ENCODE measurements around the gene GAS7.
A peak's percentile ranks its signal among the peaks of the same experiment; 100 is the strongest.

Gene GAS7

DNA sequence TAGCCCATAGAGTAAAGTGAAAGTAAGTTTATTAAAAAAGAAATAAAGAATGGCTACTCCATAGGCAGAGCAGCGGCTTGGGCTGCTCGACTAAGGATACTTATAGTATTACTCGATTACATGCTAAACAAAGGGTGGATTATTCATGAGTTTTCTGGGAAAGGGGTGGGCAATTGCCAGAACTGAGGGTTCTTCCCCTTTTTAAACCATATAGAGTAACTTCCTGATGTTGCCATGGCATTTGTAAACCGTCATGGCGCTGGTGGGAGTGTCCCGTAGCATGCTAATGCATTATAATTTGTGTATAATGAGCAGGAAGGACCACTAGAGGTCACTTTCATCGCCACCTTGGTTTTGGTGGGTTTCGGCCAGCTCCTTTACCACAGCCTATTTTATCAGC lies 13.3 kb upstream of the GAS7 start:
- Mint-ChIP-seq H3K36me3 (no peaks in the 10 kb centered on the region), H3K27ac (no peak overlapping the region), H3K4me3 (no peak overlapping the region), H3K27me3 (no peaks in the 10 kb centered on the region), H3K4me1 (no peaks in the 10 kb centered on the region), H3K9me3 (no peaks in the 10 kb centered on the region)
- ATAC-seq: no peak

DNA sequence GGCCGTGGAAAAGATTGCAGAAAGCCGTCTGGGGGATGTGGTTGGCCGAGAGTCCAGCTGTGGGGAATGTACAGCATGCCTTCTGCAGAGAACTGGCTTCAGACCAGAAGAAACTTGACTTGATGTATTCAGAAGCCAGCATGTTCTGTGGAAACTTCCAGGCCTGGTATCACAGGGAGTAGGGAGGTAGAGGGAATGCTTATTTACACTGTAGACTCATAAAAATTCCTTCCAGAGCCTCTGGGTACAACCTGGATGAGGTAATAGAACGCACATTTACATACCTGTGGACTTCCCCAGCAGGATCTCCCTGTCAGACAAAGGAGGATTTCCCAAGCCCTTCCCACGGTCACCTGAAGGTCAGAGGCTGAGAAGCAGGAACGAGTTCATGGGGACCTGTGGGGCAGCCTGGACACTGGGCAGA lies 11.8 kb upstream of the GAS7 start:
- H3K36me3 Mint-ChIP-seq: no peaks in the 10 kb centered on the region
- ATAC-seq: no peak
- H3K27me3 Mint-ChIP-seq: no peaks in the 10 kb centered on the region
- H3K4me3 Mint-ChIP-seq: no peak overlapping the region
- peaks cover 4% of the 10 kb centered on the region for H3K9me3 Mint-ChIP-seq
- no peaks in the 10 kb centered on the region for H3K4me1 Mint-ChIP-seq
- no peak overlapping the region for H3K27ac Mint-ChIP-seq

DNA sequence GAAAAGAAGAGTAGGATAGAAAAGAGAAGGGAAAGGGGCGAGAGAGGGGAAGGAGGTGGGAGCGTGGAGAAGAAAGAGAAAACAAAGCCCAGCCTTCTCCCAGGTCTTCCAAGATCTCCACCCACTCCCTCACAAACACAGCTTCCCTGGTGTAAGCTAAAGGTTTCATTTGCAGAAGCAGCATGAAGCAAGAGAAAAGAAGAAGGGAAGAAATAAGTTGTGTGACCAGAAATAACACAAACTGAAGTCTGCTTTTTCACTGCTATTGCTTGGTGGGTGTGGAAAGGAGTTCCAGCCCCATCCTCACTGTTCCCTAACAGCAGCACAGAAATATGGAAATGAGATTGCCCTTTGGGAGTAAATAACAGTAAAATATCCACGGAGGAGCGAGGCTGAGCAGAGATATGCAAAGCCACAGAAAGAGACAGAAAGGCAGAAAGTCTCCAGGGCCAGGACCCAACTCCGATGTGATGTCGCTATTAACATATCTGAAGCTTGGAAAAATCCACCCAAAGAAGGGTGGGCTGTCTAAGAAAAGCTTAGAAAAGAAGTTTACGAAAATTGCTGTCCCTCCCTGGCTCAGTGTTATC lies 10.3 kb upstream of the GAS7 start:
- H3K36me3 Mint-ChIP-seq: no peaks in the 10 kb centered on the region
- peaks cover 7% of the 10 kb centered on the region for H3K9me3 Mint-ChIP-seq
- ATAC-seq: no peak
- H3K27ac Mint-ChIP-seq: no peak overlapping the region
- no peak overlapping the region for H3K4me3 Mint-ChIP-seq
- no peaks in the 10 kb centered on the region for H3K4me1 Mint-ChIP-seq
- H3K27me3 Mint-ChIP-seq: no peaks in the 10 kb centered on the region

DNA sequence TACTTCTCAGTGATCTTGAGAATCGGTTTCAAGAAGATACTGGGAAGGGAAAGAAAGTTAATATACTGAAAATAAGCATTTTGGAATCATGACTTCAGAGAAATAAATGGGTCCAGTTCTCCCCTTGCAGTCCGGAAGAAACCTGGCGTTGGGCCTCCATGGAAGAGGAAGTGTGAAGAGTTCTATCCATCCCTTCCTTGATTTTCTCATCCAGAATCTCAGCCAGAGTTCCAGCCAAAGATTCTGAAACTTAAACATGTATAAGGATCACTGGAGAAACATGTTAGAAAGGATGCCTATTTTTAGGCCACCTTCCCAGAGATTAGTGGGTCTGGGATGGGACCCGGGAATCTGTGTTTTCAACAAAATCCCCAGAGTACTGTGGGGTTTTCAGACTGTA lies 8.7 kb upstream of the GAS7 start:
- H3K4me3 Mint-ChIP-seq: no peak overlapping the region
- H3K9me3 Mint-ChIP-seq: peaks cover 12% of the 10 kb centered on the region
- H3K27ac Mint-ChIP-seq: no peak overlapping the region

DNA sequence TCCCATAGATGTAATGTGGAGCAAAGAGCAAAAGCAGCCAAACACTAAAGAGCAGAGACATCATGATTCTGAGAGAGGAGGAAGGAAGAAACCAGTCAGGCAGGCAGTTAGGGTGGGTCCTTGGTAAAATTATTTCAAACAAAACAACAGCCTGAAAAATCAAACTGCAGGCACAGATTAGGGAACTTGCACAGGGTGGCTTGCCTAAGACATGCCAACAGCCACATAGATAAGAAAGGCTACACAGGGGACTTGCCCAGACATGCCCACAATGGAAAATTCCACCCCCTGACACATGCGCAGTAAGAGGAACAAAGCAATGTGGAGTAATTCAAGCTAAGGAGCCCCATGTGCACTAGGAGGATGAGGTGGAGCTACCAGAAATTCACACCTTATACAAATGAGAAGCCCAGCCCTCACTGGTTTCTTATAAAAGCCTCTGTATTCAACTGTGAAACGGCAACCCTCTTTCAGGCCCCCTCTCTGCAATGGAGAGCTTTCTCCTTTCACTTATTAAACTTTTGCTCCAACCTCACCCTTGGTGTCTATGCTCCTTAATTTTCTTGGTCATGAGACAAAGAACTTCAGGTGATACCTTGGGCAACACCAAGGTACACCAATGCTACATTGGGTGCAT lies 7.3 kb upstream of the GAS7 start:
- Mint-ChIP-seq H3K27ac (no peak overlapping the region), H3K36me3 (no peaks in the 10 kb centered on the region), H3K27me3 (peaks cover 7% of the 10 kb centered on the region), H3K4me1 (no peaks in the 10 kb centered on the region), H3K9me3 (peaks cover 12% of the 10 kb centered on the region), H3K4me3 (no peak overlapping the region)
- ATAC-seq: no peak

More for the DNA sequence above, 8.7 kb upstream of the GAS7 start:
- no peaks in the 10 kb centered on the region for H3K4me1 Mint-ChIP-seq
- no peaks in the 10 kb centered on the region for H3K27me3 Mint-ChIP-seq
- no peaks in the 10 kb centered on the region for H3K36me3 Mint-ChIP-seq
- no peak for ATAC-seq

DNA sequence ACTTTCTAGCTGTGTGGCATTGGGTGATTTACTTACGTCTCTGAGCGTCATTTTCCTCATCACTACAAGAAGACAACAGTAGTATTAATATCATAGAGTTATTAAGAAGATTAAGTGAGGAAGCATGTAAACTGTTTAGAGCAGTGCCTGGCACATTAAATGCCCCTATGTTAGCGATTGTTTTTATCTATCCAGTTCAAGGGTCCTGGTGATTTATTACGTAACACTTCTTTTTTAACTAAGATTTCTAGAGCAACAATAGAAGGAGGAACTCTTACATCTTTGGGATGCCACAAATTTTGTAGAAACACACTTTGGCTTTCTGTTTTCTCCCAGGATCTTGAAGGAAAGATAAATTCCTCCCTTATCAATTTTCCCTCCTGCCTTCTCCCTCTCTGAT lies 3.3 kb upstream of the GAS7 start:
- Mint-ChIP-seq H3K27ac (no peak overlapping the region), H3K4me3 (no peak overlapping the region), H3K27me3 (peaks cover 35% of the 10 kb centered on the region), H3K4me1 (peaks cover 6% of the 10 kb centered on the region), H3K9me3 (peaks cover 12% of the 10 kb centered on the region), H3K36me3 (no peaks in the 10 kb centered on the region)
- ATAC-seq: no peak

DNA sequence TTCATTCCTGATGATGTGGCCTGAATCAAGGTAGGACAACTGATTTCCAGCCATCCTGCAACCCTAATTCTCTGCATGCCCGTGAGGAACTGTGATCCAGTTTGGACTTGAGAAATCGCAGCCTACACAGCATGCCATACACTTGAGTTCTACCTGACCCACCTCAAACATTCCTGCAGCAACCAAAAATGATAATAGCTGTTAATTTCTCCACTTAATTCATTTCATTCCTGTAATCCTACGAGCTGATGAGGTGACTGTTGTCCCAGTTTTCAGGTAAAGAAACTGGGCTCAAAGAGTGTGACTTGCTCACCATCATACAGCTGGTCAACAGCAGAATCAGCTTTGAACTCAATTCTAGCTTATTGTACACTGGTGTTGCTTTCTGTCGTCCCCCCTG lies 2.2 kb upstream of the GAS7 start:
- Mint-ChIP-seq H3K4me1 (peaks cover 6% of the 10 kb centered on the region), H3K27me3 (peaks cover 43% of the 10 kb centered on the region), H3K4me3 (no peak overlapping the region), H3K27ac (no peak overlapping the region), H3K9me3 (peaks cover 12% of the 10 kb centered on the region), H3K36me3 (no peaks in the 10 kb centered on the region)
- ATAC-seq: no peak

DNA sequence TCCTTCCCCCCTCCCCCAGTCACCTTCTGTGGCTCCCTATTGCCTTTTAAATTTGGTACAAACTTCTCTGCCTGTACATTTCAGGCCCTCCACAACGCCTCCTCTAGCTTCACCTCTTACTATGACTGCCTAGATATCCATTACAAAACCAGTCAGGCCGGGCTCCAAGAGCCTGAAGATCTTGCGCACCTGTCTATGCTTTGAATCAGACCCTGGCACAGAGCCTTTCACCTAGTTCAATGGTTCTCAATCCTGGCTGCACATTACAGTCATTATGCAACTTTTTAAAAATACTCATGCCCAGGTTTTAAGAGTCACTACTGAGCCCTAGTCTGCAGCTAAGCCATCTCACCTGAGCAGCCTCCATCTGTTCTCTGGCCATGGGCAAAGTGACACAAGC lies 1.6 kb upstream of the GAS7 start:
- Mint-ChIP-seq H3K36me3 (no peaks in the 10 kb centered on the region), H3K9me3 (peaks cover 8% of the 10 kb centered on the region), H3K27me3 (peaks cover 43% of the 10 kb centered on the region), H3K27ac (no peak overlapping the region), H3K4me1 (peaks cover 6% of the 10 kb centered on the region), H3K4me3 (no peak overlapping the region)
- ATAC-seq: no peak

DNA sequence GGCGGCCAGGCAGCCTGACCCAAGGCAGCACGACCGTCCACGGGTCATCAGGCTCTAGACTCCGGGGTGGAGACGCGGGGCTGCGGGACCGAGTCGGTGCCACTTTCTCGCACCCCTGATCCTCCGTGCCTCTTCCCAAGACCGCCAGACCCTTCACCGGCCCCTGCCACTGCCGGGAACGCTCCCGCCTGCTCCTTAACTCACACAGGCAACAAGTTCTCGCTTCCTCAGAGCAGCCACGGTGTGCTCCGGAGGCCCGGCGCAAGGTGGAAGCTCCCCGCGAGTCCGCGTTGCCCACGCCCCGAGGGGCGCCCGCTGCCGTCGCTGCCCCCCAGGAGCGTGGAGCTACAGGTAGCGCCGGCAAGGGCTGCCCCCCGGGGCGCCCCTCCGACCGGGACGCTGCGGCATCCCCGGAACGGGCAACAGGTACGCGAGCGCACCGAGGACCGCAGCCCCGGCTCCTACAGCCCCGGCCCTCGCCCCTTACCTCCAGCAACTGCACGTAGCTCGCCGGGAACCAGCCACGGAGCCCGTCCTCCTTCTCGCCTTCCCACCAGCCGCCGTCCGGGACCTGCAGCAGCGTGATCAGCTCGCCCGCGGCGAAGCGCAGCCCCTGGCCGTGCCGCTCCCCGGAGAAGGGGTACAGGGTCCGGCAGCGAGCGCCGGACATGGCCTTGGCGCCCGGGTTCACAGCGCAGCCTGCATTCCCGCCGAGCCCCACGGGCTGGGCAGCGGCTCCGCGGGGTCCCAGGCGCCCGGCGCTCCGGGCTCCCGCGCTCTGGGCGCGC lies 491 bp downstream of the GAS7 start:
- Mint-ChIP-seq H3K36me3 (peaks cover 8% of the 10 kb centered on the region), H3K9me3 (peaks cover 16% of the 10 kb centered on the region), H3K27me3 (peaks cover 43% of the 10 kb centered on the region), H3K27ac (no peak overlapping the region), H3K4me3 (peak overlapping the region; percentile 38), H3K4me1 (peaks cover 6% of the 10 kb centered on the region)
- no peak for ATAC-seq

DNA sequence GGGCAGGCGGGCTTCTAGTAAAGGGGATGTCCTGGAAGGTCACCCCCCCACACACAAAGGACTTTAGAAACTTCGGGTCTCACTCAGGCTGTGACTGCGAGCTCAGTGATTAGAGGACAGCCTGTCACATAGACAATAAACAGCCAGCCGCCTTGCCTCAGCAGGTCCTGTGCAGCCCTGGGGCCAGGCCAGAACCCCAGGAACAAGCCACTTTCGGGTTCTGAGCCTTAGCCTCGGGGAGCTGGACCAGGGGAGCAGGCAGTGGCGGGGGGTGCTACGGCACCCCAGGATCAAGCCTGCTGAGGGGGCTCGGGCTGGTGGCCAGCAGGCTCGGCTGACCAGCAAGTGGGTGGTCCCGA lies 1.1 kb downstream of the GAS7 start:
- no peak overlapping the region for H3K4me3 Mint-ChIP-seq

DNA sequence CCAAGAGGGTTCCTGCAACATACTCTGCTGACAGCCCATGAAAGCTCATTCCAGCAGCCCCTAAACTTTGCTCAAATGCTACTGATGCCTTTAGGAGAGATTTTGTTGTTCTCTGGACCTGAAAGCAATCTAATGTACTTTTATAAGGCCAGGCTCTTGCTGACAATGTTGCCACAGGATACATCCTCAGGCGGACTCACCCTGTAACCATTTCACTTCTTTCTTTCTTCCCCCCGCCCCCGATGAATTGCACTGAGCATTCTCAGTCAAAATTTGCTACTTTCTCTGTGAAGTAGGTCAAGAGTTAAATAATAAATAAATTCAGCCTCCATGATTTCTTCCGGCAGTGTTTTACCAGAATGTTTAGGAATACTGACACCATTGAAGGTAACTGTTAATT lies 1.5 kb downstream of the GAS7 start:
- no peak overlapping the region for H3K27ac Mint-ChIP-seq
- peaks cover 8% of the 10 kb centered on the region for H3K36me3 Mint-ChIP-seq
- peaks cover 43% of the 10 kb centered on the region for H3K27me3 Mint-ChIP-seq
- ATAC-seq: no peak
- peaks cover 16% of the 10 kb centered on the region for H3K9me3 Mint-ChIP-seq
- H3K4me3 Mint-ChIP-seq: no peak overlapping the region
- peaks cover 6% of the 10 kb centered on the region for H3K4me1 Mint-ChIP-seq

More for the DNA sequence above, 1.1 kb downstream of the GAS7 start:
- no peak for ATAC-seq
- peaks cover 6% of the 10 kb centered on the region for H3K4me1 Mint-ChIP-seq
- peaks cover 8% of the 10 kb centered on the region for H3K36me3 Mint-ChIP-seq
- peaks cover 16% of the 10 kb centered on the region for H3K9me3 Mint-ChIP-seq
- peaks cover 43% of the 10 kb centered on the region for H3K27me3 Mint-ChIP-seq
- H3K27ac Mint-ChIP-seq: no peak overlapping the region

DNA sequence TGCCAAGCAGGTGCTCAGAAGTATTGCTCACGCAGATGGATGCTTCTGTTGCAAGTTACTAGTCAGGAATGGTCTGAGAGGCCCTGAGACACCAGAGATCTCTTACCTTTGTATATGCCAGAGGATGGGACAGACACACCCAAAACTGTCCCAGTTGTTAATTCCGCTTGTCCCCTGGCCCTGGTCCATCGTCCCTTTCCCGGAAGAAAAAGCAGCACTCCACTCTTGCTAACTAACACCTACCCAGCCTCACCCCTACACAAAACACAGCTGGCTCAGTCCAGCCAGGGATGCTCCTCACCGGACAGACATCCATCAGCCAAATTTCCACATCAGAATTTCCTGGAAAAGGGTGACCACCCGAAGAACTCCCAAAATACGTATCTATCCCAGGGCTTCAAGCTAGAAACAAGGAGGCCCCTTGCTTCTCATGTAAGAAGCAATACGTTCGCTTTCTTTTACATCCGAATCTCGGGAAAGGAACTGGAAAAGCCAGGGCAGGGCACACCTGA lies 2.0 kb downstream of the GAS7 start:
- Mint-ChIP-seq H3K36me3 (peaks cover 8% of the 10 kb centered on the region), H3K27ac (no peak overlapping the region), H3K9me3 (peaks cover 16% of the 10 kb centered on the region), H3K27me3 (peaks cover 43% of the 10 kb centered on the region), H3K4me1 (peaks cover 6% of the 10 kb centered on the region), H3K4me3 (no peak overlapping the region)
- no peak for ATAC-seq

DNA sequence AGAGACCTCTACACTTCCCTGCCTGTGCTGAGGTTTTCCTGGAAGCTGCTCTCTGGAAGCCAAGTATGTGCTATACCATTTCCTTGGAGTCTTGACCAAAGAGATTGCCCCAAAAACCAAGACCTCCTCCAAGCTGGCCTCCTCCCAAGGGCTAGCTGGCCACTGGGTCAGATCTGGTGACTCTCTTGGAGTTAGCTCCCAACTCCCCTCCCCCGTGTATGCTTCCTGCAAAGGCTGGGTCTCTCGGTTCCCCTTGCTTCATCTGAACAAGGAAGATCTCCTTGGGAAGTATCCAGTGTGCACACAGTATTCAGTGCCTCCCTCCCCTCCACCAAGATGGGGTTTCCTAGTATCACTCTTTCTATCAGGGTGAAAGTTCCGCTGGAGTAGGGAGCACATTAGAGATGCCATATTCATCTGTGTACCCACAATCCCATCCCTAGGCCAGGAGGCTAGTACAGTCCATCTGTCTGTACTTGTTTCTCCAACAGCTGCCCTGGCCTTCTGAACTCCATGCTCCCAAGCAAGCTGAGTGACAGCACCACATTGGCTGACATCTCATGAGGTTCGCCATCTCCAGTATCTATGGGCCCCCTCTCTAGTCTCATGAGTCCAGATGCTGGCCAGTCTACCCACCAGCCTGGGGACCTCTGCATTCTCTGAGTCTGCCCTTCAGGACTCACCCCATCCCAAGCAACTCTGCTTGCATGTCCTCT lies 3.2 kb downstream of the GAS7 start:
- H3K9me3 Mint-ChIP-seq: peaks cover 16% of the 10 kb centered on the region
- H3K36me3 Mint-ChIP-seq: peaks cover 8% of the 10 kb centered on the region
- H3K4me1 Mint-ChIP-seq: peaks cover 6% of the 10 kb centered on the region
- no peak for ATAC-seq
- H3K27ac Mint-ChIP-seq: no peak overlapping the region
- H3K27me3 Mint-ChIP-seq: peaks cover 33% of the 10 kb centered on the region
- no peak overlapping the region for H3K4me3 Mint-ChIP-seq

DNA sequence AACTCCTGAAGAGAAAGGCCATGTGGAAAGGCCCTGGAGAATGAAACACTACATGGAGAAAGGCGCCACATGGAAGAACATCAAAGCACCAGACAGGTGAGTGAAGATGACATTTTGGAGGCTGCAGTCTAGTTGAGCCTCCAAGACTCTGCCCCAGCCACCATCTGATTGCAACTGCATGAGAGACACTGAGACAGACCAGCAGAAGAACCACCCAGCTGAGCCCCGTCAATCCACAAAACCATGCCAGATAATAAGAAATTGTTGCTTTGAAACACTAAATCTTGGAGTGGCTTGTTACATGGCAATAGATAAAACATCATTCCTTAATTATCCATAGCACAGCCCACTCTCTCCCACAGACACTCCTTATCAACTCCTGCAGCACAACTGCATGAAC lies 4.8 kb downstream of the GAS7 start:
- no peak overlapping the region for H3K27ac Mint-ChIP-seq
- no peak for ATAC-seq

DNA sequence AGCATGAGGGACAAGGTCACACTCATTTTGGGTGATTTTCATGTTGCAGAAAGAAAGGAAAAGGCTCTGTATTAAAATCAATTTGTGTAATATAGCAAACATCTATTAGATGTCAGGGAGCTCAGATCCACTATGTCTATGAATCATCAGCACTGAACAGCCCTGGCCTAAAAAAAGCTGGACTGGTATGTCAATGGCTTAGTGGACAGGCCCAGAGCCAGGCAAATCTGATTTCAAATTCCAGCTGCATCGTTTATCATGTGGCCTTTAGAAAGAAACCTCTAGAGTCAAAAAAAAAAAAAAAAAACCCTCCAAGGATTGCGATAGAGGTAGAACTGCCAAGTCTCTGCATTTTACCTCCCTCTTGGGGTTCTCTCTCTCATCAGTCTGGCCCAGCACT lies 5.4 kb downstream of the GAS7 start:
- Mint-ChIP-seq H3K27me3 (peaks cover 16% of the 10 kb centered on the region), H3K4me3 (no peak overlapping the region), H3K4me1 (no peaks in the 10 kb centered on the region), H3K9me3 (peaks cover 16% of the 10 kb centered on the region), H3K27ac (no peak overlapping the region), H3K36me3 (peaks cover 8% of the 10 kb centered on the region)
- no peak for ATAC-seq

More for the DNA sequence above, 4.8 kb downstream of the GAS7 start:
- H3K9me3 Mint-ChIP-seq: peaks cover 16% of the 10 kb centered on the region
- H3K36me3 Mint-ChIP-seq: peaks cover 8% of the 10 kb centered on the region
- no peak overlapping the region for H3K4me3 Mint-ChIP-seq
- H3K4me1 Mint-ChIP-seq: no peaks in the 10 kb centered on the region
- peaks cover 17% of the 10 kb centered on the region for H3K27me3 Mint-ChIP-seq

All from stimulated activated memory B cell treated with anti-CD40 and anti-IgM and Interleukin-4, amounts not matched to agents 10 μg/mL and 1 μg/mL and 100 μg/mL, for 72 hours (primary cell).